GM13977 (cell line): ENCODE measurements around the gene BARHL1.

Experiments used
- DNase-seq: peaks from one replicate; pipeline ENCODE4 v3.0.0; 2012; ENCODE audit warnings: low spot score
- in situ Hi-C: fragments of 300-500 bp; cut with MboI; formaldehyde crosslinking; loops from one replicate; pipeline ENCODE4 v1.12.0; 2022; ENCODE audit warnings: low sequenced_read_pairs, low pct_unique_long_range_greater_than_20kb, mixed read lengths, inconsistent platforms; ENCODE audit not compliant: unreplicated experiment
- TF ChIP-seq, protein P1 (sequence below): IDR thresholded peaks from 2 replicates; pipeline ENCODE4 v1.5.1; 2012; ENCODE audit warnings: mild to moderate bottlenecking, control low read depth; ENCODE audit not compliant: insufficient read depth; ENCODE audit errors: extremely low read depth, missing control alignments

BARHL1 gene

DNA sequence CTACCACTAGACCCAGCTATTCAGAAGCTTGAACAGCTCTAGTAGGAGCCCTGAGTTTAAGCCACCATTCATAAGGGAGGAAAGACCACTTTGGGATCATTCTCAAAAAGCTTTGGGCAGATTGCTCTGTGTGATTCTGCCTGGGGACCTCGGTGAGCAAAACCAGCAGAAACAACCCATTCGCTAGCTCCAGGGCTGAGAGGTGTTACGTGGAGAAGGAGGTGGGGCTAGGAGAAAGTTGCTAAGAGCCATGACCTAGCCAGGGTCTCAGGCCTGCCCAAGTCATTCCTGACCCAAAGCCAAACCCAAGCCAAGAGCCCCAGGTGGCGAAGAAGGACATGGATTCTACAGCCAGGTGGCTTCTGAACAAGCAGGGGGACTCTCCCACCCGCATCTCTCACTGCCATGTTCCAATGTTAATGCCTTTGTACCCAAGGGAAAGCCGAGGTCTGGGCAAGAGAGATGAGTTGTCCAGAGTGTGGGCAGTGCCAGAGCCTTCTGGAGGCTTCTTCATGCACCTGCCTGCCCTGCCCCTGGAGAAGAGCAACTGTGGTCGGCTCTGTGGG, 4.0 kb upstream of the BARHL1 start:
- no peak for DNase-seq
- in situ Hi-C loops = no loop called here

DNA sequence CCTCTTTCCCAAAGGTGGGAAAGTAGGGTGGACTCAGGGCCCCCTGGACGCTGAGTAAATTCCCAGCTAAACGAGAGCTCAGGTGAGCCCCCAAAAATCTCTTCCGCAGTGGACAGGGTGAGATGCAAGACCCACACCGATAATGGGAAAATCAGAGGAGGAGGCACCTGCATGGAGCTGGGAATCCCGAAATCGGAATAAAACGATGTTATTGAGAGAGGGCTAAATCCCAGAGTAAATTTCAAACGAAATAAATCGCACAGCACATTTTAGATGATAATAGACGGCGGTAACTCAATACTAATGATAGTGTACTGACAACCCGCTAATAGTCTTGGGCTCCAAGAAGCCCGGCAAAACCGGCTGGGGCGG, 3.0 kb upstream of the BARHL1 start:
- TF ChIP-seq, protein P1, sequence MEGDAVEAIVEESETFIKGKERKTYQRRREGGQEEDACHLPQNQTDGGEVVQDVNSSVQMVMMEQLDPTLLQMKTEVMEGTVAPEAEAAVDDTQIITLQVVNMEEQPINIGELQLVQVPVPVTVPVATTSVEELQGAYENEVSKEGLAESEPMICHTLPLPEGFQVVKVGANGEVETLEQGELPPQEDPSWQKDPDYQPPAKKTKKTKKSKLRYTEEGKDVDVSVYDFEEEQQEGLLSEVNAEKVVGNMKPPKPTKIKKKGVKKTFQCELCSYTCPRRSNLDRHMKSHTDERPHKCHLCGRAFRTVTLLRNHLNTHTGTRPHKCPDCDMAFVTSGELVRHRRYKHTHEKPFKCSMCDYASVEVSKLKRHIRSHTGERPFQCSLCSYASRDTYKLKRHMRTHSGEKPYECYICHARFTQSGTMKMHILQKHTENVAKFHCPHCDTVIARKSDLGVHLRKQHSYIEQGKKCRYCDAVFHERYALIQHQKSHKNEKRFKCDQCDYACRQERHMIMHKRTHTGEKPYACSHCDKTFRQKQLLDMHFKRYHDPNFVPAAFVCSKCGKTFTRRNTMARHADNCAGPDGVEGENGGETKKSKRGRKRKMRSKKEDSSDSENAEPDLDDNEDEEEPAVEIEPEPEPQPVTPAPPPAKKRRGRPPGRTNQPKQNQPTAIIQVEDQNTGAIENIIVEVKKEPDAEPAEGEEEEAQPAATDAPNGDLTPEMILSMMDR = no peak
- no peak for DNase-seq
- in situ Hi-C loops = no loop called here

More for the DNA sequence above, 4.0 kb upstream of the BARHL1 start:
- TF ChIP-seq, protein P1 = no peak

DNA sequence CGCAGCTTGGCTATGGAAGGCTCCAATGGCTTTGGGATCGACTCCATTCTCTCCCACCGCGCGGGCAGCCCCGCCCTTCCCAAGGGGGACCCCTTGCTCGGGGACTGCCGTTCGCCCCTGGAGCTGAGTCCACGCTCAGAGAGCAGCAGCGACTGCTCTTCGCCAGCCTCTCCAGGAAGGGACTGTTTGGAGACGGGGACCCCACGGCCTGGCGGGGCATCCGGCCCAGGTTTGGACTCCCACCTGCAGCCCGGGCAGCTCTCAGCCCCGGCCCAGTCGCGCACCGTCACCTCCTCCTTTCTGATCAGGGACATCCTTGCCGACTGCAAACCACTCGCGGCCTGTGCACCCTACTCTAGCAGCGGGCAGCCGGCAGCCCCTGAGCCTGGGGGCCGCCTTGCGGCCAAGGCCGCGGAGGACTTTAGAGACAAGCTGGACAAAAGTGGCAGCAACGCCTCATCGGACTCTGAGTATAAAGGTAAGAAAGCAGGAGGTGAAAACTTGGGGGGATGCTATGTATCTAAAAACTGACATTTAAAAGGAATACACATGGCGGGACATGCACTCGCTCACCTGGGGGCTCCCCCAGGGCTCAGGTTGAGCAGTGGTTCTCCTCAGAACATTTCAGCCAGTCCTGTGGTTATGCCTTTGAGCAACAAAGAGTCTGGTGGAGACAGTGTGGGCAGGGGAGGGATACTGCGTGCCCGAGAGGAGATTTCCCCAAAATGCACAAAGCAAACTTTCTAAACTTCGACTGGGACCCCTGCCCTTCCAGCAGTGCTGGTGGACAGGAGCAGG, 579 bp downstream of the BARHL1 start:
- DNase-seq = no peak
- TF ChIP-seq, protein P1 = no peak
- in situ Hi-C loops = no loop called here

DNA sequence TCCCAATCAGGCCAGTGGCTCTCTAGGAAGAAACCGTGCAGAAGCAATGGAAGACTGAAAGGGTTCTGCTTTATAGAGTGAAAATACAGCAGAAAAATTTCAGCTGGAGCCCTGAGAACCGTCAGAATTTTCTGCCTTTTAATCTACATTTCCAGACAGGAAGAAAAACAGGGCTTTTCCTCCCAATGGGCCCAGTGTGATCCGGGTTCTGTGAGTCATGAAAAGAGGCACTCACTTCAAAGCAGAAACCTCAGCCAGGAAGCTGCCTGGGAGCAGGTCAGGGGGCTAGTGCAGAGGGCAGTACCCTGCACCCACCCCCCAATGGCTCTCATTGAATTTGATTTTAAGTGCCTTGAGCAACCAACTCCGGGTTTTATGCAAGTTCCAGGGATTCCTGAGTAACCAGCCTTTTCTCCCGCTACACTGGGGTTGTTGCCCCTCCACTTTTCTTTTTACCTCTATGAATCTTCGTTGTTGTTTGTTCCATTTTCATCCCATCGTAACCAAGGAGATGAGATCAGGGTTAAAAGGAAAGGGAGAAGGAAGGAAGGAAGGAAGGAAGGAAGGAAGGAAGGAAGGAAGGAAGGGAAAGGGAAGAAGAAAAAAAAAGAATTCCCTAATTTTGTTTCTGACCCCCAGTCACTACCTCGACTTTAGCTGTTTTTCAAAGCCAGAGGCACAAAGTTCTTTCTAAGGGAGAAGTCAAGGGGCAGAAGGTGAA, 1.3 kb downstream of the BARHL1 start:
- TF ChIP-seq, protein P1 = no peak
- no peak for DNase-seq
- in situ Hi-C loops = no loop called here

DNA sequence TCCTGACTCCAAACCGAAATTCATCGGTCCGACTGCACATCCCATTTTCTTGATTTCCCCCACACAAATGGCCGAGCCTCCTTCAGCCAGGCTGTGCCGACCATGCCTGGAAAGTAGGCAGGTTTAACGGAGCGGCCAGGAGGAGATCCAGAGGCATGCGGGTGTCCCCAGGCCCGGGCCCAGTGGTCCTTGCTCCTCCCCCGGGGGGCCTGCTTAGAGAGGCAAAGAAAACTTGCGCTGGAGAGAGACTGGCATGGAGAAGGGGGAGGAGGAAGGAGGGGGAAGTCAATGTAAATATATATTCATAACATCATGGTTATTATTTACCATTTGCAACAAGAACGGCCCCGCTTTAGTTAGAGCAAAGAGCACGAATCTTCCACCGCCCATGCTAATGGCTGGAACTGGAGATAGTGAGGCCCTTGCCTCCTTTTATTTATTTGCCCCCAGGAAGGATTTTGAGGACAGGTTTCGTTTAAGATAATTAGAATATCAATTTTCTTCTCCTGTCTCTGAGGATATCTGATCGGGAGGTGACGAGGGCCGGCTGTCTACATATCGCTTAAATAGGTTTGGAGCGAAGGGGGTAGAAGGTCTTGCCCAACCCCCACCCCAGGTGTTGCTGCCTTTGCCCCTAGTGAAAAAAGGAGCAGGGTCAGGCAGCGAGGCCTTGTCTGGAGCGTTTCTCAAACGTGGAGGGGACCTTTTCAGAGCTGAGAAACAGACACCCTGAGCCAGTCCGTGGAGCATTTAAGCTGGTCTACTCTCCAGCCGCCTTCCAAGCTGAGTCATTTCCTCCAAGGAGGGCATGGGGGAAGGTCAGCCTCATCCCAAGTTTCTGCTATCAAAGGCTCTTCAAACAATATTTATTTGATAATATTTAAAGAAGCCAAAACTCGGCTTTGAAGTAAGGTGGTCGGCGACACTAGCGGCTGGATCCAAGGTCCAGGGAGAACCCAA, 2.5 kb downstream of the BARHL1 start:
- TF ChIP-seq, protein P1 = no peak
- in situ Hi-C loops = no loop called here
- DNase-seq = no peak
